NCI-H2196 treated with DMSO at 0.1 percent for 48 hours (cell line): ENCODE measurements around the gene PER1.

Experiments
- DNase-seq: peaks from one replicate; lab custom pipeline; 2025; ENCODE audit not compliant: unreplicated experiment; lab: John Stamatoyannopoulos, UW

Gene PER1, protein sequence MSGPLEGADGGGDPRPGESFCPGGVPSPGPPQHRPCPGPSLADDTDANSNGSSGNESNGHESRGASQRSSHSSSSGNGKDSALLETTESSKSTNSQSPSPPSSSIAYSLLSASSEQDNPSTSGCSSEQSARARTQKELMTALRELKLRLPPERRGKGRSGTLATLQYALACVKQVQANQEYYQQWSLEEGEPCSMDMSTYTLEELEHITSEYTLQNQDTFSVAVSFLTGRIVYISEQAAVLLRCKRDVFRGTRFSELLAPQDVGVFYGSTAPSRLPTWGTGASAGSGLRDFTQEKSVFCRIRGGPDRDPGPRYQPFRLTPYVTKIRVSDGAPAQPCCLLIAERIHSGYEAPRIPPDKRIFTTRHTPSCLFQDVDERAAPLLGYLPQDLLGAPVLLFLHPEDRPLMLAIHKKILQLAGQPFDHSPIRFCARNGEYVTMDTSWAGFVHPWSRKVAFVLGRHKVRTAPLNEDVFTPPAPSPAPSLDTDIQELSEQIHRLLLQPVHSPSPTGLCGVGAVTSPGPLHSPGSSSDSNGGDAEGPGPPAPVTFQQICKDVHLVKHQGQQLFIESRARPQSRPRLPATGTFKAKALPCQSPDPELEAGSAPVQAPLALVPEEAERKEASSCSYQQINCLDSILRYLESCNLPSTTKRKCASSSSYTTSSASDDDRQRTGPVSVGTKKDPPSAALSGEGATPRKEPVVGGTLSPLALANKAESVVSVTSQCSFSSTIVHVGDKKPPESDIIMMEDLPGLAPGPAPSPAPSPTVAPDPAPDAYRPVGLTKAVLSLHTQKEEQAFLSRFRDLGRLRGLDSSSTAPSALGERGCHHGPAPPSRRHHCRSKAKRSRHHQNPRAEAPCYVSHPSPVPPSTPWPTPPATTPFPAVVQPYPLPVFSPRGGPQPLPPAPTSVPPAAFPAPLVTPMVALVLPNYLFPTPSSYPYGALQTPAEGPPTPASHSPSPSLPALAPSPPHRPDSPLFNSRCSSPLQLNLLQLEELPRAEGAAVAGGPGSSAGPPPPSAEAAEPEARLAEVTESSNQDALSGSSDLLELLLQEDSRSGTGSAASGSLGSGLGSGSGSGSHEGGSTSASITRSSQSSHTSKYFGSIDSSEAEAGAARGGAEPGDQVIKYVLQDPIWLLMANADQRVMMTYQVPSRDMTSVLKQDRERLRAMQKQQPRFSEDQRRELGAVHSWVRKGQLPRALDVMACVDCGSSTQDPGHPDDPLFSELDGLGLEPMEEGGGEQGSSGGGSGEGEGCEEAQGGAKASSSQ (N-terminal part only)

DNA sequence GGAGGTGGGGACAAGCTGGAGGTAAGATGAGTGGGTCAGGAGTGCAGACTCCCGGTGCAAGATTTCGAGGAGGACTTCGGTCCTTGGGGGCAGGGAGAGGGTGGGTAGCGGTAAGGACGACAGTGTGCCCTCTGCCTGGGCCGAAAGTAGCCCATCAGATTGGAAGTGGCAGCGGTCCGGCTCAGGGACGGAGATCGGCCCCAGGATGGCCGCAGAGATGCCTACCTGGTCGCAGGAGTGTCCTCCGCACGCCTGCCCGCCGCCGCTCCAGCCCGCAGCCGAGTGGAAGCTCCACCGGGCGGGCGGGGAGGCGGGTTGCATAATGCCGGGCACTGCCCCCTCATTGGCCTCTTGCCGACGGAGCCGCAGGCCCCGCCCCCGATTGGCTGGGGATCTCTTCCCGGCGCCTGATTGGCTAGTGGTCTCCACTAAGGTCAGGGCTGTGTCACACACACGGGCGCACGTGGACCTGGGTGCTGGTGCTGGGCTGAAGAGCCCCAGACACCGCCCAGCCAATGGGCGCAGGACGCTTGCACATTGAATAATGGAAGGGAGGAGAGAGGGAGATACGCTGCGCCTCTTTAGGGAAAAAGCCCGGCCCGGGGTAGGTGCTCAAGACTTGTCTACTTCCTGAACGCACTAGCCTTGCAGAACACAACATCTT, at the start of gene PER1:
Gene PER1, minus strand, starts transcription at position 293 of the 664 bp plus-strand sequence. CDS start 1,698 bp downstream, outside the sequence.
- peak; percentile 67 for DNase-seq

DNA sequence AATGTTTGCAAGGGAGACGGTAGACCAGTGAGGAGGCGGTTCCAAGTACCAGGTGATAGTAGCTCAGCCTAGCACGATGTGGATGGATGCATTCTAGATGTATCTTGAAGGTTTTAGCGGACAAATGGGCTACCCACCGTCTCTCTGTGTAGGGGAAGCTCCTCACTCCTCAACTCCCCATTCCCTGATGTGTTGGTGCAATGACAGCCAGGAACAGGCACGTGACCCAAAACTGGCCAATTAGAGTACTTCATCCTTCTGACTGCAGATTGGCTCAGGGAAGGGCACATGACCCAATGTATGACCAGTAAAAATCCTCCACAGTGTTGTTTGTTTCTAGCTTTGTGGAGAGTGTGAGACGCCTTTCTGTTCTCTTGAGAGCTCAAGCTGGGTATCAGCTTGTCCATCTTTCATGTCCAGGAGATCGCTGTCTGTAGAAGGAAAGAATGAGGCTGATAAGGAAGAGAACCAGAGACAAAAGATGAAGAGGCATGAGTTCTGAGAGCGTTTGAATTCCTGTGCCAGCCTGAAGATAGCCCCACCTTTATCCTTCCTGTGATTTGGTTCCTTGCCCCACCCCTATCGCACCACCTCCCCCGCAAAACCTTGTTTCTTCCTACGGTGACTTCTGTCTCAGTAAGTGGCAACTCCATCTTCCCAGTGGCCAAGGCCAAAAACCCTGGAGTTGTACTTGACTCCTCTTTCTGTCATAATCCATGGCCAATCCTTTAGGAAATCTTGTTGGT, 40.0 kb upstream of the PER1 start:
- DNase-seq: peak; percentile 67

DNA sequence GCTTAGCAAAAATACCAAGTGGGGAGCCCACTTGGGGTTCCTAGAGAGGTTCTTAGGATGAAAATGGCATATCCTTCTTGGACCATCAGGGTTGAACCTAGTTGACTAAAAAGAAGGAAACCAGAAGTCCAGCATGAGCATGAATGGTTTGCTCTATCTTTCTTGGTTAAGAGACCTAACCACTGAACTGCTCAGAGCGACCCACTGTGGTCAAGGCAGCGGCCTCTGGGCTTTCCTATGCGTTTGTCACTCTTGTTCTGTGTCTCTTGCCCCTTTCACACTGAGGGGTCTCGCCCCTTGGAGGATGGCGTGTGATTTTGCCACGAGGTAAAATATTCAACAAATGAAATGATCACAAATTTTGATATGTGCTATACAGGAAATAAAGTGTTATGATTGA, 38.3 kb upstream of the PER1 start:
- no peak for DNase-seq

DNA sequence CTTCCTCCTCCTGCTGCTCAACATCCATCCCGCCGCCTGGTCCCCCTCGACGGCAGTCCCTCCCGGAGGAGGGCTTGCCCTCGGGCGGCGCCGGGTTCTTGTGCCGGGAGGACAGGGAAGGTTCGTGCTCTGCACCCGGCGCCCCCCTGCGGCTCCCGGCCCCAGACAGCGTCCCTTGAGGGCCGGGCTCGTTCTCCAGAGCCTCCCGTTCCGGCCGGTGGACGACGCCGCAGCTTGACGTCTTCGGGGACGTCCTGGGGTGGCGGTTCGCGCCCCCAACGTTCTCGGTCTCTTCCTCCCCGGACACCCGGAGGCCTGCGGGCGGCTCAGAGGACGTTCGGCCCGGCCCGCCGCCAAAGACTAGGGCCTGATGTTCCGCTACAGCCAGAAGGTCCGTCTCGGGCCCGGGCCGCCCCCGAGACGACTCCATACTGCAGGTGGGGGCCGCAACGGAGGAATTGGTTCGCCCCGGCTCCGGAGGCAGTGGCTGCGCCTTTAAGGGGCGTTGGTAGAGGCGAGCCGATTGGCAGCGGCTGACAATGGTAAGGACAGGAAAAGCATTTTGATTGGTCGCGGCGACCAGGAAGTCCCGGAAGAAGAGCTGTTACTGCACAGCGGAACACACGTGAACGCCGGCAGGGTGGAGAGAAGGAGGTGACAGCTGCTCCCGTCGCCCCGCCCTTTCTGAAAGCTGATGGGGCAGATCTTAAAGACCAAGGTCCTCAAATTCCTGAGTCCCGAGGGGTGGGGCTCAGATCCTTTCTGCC, 37.7 kb upstream of the PER1 start, which contains the start of gene BORCS6:
Gene BORCS6, minus strand, starts transcription at position 470 of the 767 bp plus-strand sequence. Its CDS starts 40 bp downstream, at position 430.
- peak; percentile 77 for DNase-seq

DNA sequence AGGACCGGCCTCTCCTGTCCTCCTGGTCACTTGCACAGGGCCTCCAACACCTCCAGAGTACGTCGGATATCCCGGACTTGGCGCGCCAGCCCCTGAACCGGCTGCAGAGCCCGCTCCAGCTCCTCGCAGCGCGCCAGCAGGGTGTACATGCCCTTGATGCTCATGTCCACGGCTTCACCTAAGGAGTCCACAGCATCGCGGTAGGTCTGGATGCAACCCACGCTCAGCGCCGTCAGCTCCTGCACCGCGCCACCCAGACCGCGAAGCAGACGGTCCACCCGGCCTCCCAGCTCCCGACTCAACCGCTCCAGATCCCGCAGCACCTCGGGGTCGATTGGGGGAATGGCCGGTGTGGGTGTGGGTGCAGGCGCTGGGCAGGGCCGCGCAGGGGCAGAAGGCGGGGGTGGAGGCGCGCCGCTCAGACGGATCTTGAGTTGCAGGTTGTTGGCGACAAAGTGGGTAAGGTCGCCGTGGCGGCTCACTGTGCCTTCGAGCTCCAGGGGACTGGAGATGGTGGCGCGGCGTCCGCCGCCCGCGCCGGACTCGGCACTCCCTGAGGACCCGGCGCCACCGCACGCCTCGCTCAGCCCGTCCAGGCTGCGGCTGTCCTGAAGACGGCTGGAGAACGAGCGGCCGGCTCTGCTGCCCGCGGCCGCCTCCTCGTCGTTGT, 37.0 kb upstream of the PER1 start:
- no peak for DNase-seq

DNA sequence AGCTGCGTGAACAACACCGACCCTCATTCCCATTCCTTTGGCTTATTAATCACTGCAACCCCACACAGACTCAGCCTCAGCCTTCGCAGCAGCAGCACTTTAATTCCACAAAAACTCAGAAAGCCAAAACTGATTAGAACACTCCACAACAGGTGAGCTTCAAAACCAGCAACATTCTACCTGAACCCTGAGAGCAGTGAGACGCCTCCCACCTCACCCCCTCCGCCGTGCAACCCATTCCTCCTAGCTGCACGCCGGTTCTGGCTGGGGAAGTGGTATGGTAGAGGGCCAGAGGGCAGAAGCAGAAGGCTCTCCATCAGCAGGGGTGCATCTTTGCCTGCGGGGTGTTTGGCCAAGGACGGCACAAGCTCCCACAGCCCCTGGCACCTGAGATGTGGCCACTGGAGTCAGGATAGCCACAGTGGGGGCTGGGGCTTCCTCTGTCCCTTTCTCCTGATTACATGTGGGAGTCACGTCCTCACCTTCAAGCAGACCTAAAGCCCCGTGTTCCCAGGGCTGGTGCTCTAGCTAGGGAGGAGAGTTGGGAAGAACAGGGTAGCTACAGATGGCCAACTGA, 36.1 kb upstream of the PER1 start:
- no peak for DNase-seq

DNA sequence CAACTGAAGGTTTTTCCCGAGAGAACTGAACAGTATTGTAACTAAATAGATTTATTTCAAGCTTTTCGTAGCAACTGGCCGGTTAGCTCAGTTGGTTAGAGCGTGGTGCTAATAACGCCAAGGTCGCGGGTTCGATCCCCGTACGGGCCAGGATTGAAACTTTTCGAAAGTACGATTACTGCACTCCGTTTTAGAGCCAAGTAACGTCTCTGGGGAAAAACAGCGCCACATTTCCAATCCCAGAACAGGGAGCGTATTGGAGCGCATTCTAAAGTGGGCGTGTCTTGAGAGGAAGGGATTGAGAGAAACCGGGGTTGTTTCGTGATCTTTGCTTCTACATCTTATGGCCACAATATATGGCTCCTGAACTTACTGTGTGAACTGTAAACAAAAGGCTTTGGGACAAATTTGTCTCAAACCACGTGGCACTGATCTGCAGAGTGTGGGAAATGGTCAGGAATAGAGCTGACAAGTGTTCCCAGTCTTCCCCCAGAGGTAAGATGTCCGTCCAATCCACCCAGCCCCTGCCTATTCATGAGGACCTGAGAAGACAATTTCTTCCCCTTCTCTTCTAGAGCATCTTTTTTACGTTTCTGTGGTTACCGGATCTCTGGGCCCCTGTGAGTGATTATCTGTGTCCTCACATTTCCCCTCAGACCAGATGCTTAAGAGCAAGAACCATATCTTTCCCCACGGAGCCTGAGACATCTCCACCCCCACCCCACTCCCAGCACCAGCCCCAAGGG, 35.5 kb upstream of the PER1 start:
- DNase-seq: peak; percentile 69

DNA sequence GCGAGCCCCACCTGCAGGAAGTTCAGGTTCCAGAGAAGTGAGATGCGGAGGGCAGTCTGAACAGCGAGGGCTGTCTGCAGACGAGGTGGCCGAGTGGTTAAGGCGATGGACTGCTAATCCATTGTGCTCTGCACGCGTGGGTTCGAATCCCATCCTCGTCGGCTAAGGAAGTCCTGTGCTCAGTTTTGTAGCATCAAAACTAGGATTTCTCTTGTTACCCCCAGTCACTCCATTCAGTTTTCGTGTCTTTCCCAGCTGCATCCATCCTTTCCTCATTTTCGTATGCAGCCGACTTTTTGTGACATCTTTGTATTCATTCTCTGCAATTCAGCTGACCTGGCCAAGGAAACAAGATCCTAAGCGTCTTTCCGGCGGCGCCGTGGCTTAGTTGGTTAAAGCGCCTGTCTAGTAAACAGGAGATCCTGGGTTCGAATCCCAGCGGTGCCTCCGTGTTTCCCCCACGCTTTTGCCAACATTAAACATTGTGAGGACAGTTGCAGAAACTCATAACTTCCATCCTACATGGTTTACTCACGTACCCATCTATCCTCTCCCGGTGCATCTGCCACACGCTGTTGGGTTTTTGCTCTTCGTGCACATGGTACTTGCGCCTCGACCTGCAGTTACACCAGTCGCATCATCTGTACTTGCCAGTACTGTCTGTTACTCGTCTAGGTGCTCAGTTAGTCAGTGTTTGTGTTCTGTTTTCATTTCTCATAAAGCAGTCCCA, 34.7 kb upstream of the PER1 start:
- DNase-seq: peak; percentile 64

DNA sequence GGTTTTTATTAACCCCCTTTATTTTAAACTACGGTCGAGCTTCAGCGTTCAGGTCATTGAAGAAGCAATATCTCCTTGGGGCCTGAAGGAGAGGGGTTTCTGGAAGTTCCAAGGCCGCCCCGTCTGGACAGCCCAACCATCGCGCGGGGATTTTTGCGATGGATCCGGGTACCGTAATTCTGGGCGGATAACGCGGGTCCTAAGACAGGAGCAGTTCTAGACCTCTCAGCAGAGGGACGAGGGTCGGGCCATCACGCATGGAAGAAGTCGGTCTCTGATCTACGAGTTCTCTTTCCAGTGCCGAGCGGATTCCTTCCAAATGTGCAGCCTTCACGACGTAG, 34.2 kb upstream of the PER1 start:
- no peak for DNase-seq

DNA sequence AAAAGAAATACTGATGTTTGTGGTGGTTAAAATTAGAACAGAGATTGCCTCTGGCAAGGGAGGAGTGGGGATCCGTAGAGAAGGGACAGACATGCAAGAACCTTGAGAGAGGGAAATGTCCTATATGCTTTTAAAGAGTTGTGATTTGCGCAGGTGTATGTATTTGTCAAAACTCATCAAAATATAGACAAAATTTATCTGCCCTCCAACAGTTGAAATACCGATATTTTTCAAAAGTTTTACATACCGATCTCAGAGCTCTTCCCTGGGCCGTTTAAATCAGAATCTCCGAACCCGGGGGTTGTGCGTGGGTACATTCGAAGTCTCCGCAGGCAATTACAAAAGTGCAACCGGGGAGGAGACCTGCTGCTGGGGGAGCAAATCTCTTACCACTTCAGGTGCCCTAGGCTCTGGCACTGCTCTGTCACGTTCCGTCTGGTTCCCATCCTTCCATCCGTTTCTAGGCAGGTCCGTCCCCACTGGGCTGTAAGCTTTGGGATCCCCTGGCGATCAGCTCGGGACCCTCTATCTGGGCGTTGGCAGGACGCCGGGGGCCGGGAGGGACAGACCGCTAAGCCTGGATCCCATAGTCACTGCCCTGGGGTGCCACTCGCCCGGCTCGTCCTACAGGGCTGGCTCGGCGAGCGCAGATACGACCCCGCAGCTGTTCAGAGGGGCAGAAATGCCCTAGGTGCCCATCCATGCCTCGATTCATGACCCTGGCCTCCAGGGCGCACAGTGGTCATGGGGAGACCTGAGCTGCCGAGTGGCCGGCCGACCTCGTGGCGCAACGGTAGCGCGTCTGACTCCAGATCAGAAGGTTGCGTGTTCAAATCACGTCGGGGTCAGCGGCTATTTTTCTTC, 33.6 kb upstream of the PER1 start:
- DNase-seq: no peak

- no peak for DNase-seq
Observed at GRCh38 chr17:8176998-8177731, 25.0 kb upstream of the PER1 start.

DNA sequence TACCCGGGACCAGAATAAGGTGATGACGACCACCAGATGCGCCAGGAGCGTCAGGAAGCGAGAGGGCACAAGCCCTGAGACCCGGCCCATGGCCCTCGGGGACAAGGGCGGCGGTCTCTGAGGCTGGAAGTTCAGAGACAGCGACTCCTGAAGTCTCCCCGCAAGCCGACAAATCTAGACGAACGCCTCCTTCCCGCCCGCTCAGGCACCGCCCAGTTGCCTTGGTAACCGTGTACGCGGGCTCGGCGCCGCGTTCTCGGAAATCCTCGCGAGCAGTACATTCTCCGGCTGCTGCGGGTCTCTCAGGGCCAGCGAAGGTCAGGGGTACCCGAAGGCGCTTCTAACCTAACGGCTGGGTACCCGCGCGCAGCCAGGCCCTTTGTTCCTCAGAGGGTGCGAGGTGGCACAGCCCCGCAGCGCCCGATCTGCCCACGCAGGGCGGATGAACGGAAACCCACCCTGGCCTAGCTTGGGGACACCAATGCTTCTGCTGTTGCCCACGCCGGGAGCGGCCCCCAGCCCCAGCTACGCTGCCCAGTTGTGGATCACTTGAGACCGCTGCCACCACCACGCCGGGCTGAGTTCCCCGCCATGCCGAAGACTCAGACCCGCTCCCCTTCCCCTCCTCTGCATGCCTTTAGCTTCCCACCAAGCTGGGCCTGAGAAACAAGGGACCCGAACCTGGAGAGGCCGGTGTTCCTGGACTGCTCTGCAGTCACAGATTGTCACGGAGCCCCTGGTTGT, 24.2 kb upstream of the PER1 start, which contains the start of gene TMEM107:
Gene TMEM107, minus strand, starts transcription at position 184 of the 744 bp plus-strand sequence. Its CDS starts 94 bp downstream, at position 90.
- DNase-seq: peak; percentile 28

GRCh38 chr17:8175795-8176196, 23.6 kb upstream of the PER1 start:
- DNase-seq: no peak

DNA sequence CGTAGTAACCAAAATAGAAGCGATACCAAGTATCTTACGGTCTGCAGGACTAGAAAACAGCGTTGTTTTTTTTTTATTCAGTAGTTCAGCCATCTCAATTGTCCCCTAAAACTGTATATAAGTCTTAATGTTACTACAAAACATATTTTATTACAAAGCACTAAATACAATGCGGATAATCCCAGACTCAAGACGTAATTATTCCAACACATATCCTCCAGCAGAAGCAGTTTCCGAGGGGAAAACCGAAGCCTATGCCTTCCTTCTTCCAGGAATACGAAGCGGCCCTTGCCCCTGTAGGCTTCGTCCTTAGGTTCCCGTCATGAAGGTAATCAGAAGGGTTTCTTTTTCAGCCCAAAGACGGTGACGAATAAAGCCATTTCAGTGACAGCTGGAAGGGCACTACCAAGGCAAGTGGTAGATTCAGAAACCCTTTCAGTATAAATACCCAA, 21.7 kb upstream of the PER1 start:
- DNase-seq: no peak
